B cell (primary cell): ENCODE data around the gene IDH3A. TPM values are rescaled to one million over a fixed set of nuclear protein-coding genes. Genes with fewer than 3 reads are reported as not detected.

Source experiments
- ATAC-seq: fragments of 200-7000 bp; cut with Tn5 transposase; one replicate; pipeline ENCODE4 v1.10.0; 2021; ENCODE audit warnings: low read depth, mild to moderate bottlenecking, moderate number of reproducible peaks, moderate library complexity
- CTCF ChIA-PET: fragments of 350-600 bp; sonication (Branson Sonifier 250); formaldehyde crosslinking; loops from one replicate; lab custom pipeline; 2021; ENCODE audit warnings: antibody characterized with exemption, inconsistent platforms; lab: Charles Lee
- POLR2A ChIA-PET: fragments of 350-600 bp; sonication (Branson Sonifier 250); formaldehyde crosslinking; loops from one replicate; lab custom pipeline; 2021; ENCODE audit warnings: antibody characterized with exemption; lab: Charles Lee
- DNase-seq: peaks from one replicate; pipeline ENCODE4 v3.0.0; 2013
- H2AFZ ChIP-seq: 2 replicates; pipeline ENCODE4 v1.6.1; 2012; ENCODE audit warnings: mild to moderate bottlenecking, low read depth, low read length; ENCODE audit not compliant: insufficient read depth, poor library complexity, severe bottlenecking
- H3K27ac ChIP-seq, 2 donors: 1 replicate in 1 of 2; 2 replicates in 1 of 2; pipeline ENCODE4 v1.5.1; 2012 to 2013; ENCODE audit warnings: low read length in 2 of 2, mild to moderate bottlenecking in 2 of 2, moderate library complexity in 1 of 2
- H3K27me3 ChIP-seq, 4 experiments: fragments of 200-600 bp in 1 of 4; sonication (generic) in 1 of 4; replicated peaks in 1 of 4; 1 replicate in 2 of 4; 2 replicates in 2 of 4; pipeline versions ENCODE4 v1.6.1 to v1.7.0; 2013 to 2016; ENCODE audit warnings: low read length in 3 of 4, mild to moderate bottlenecking in 2 of 4, mixed read lengths in 1 of 4, moderate library complexity in 1 of 4; ENCODE audit not compliant: insufficient read depth in 4 of 4, control insufficient read depth in 3 of 4; ENCODE audit errors: control extremely low read depth in 1 of 4
- H3K36me3 ChIP-seq, 2 experiments: replicated peaks in 1 of 2; 1 replicate in 1 of 2; 2 replicates in 1 of 2; pipeline versions ENCODE4 v1.6.1 to v1.7.1; 2013; ENCODE audit warnings: low read length in 1 of 2; ENCODE audit not compliant: insufficient read depth in 2 of 2, control insufficient read depth in 1 of 2; ENCODE audit errors: control extremely low read depth in 1 of 2, extremely low read depth in 1 of 2
- H3K4me1 ChIP-seq, 2 donors: fragments of 200-600 bp in 1 of 2; sonication (generic) in 1 of 2; 1 replicate in 1 of 2; 2 replicates in 1 of 2; pipeline versions ENCODE4 v1.5.1 to v1.6.1; 2013 to 2017; ENCODE audit warnings: low read length in 2 of 2; ENCODE audit not compliant: control insufficient read depth in 2 of 2, insufficient read depth in 2 of 2
- H3K4me2 ChIP-seq: replicated peaks from 2 replicates; pipeline ENCODE3; 2012; ENCODE audit warnings: mild to moderate bottlenecking, low read depth, low read length; ENCODE audit not compliant: poor library complexity, severe bottlenecking
- H3K4me3 ChIP-seq, 5 experiments: fragments of 200-600 bp in 1 of 5; sonication (generic) in 1 of 5; 1 replicate in 3 of 5; 2 replicates in 2 of 5; pipeline versions ENCODE4 v1.5.1 to v1.7.0; 2011 to 2016; ENCODE audit warnings: low read length in 4 of 5, mild to moderate bottlenecking in 4 of 5, low read depth in 2 of 5, control low read depth in 1 of 5, moderate library complexity in 1 of 5; ENCODE audit not compliant: insufficient read depth in 1 of 5; ENCODE audit errors: control extremely low read depth in 1 of 5, extremely low read depth in 1 of 5
- H3K79me2 ChIP-seq: fragments of 200-600 bp; sonication (generic); one replicate; pipeline ENCODE4 v1.6.0; 2016; ENCODE audit warnings: low read length; ENCODE audit not compliant: control insufficient read depth, insufficient read depth
- H3K9ac ChIP-seq: fragments of 200-600 bp; sonication (generic); 2 replicates; pipeline ENCODE4 v1.6.1; 2017; ENCODE audit warnings: mild to moderate bottlenecking, low read length, moderate library complexity
- H3K9me3 ChIP-seq, 3 donors: one replicate each; pipeline versions ENCODE4 v1.6.1 to v1.7.1; 2013; ENCODE audit warnings: low read length in 2 of 3; ENCODE audit not compliant: control insufficient read depth in 2 of 3, insufficient read depth in 1 of 3; ENCODE audit errors: control extremely low read depth in 1 of 3
- H4K20me1 ChIP-seq: 2 replicates; pipeline ENCODE4 v1.6.0; 2012; ENCODE audit warnings: mild to moderate bottlenecking, low read length; ENCODE audit not compliant: insufficient read depth, control insufficient read depth, poor library complexity, severe bottlenecking
- H3K27ac Mint-ChIP-seq: one replicate; pipeline ENCODE4 v1.8.0; 2021; ENCODE audit warnings: mixed read lengths
- H3K27me3 Mint-ChIP-seq: one replicate; pipeline ENCODE4 v1.8.0; 2021; ENCODE audit warnings: mixed read lengths
- H3K4me1 Mint-ChIP-seq: one replicate; pipeline ENCODE4 v1.8.0; 2021; ENCODE audit warnings: mixed read lengths
- H3K4me3 Mint-ChIP-seq: one replicate; pipeline ENCODE4 v1.8.0; 2021; ENCODE audit warnings: mixed read lengths
- H3K9me3 Mint-ChIP-seq: one replicate; pipeline ENCODE4 v1.8.0; 2022; ENCODE audit warnings: mixed read lengths; ENCODE audit not compliant: insufficient read depth
- CTCF ChIP-seq: fragments of 200-600 bp; IDR thresholded peaks from one replicate; pipeline ENCODE4 v1.8.0; 2022; ENCODE audit warnings: antibody characterized with exemption, mild to moderate bottlenecking
- EZH2 ChIP-seq: IDR thresholded peaks from 2 replicates; pipeline ENCODE4 v1.6.1; 2012; ENCODE audit warnings: borderline replicate concordance, low read depth, mild to moderate bottlenecking, moderate library complexity, low read length; ENCODE audit not compliant: insufficient read depth, poor library complexity, severe bottlenecking
- whole genome bisulfite sequencing: methylation state at CpG from one replicate; pipeline ENCODE4 v1.1.5; 2013; ENCODE audit warnings: missing lambda C conversion rate; ENCODE audit not compliant: insufficient coverage; 5-methylcytosine and 5-hydroxymethylcytosine counted together
- intact Hi-C: fragments of 100-400 bp; cut with micrococcal nuclease; formaldehyde crosslinking; loops from one replicate; pipeline ENCODE4 v1.10.0; 2022
- polyA plus RNA-seq: library from polyadenylated mRNA; depleted of rRNA; stranded (reverse); fragments of >200 nt; gene quantifications from 2 replicates; pipeline ENCODE4 v1.2.3, GENCODE V29; 2012
- total RNA-seq, 2 donors: library from RNA; stranded (reverse); fragments of 120-200 nt in 1 of 2; gene quantifications; 1 replicate in 1 of 2; 2 replicates in 1 of 2; pipeline versions ENCODE4 v1.2.3 to v1.2.4, GENCODE V29; 2013 to 2022

The IDH3A gene
- total and polyA plus RNA-seq, 2 donors (not counting 1 experiment from before 2014, with no cell fraction given): 39.7 to 71.7 TPM

- Mint-ChIP-seq H3K27me3 (peaks cover 9% of the 10 kb centered on the region), H3K4me3 (no peak overlapping the region), H3K4me1 (peaks cover 3% of the 10 kb centered on the region), H3K27ac (no peak overlapping the region), H3K9me3 (no peaks in the 10 kb centered on the region)
- Histone ChIP-seq H3K9ac (no peak overlapping the region), H3K4me3 (no peak overlapping the region), H3K9me3 (no peaks in the 10 kb centered on the region), H3K79me2 (no peaks in the 10 kb centered on the region), H3K4me2 (no peak overlapping the region), H2AFZ (no peak overlapping the region), H3K36me3 (no peaks in the 10 kb centered on the region), H3K27ac (no peak overlapping the region), H4K20me1 (no peaks in the 10 kb centered on the region), H3K27me3 (no peaks in the 10 kb centered on the region), H3K4me1 (no peaks in the 10 kb centered on the region)
- TF ChIP-seq EZH2 (no peak), CTCF (no peak)
- POLR2A ChIA-PET: no interaction called here
- WGBS: no CpG with 5 or more reads among the region's 4 CpGs
- intact Hi-C loops: no loop called here
- DNase-seq: no peak
- no peak for ATAC-seq
- CTCF ChIA-PET: interaction anchor here (0.6 kb wide), 1 partner anchor 15 kb away, joined by 4 read pairs; no protein-coding TSS in a partner anchor
Observed at GRCh38 chr15:78182821-78183220, 33.7 kb downstream of the IDH3A start.

GRCh38 chr15:78192826-78193594 is 43.8 kb downstream of the IDH3A start:
- ATAC-seq (no peak), DNase-seq (no peak)
- Histone ChIP-seq H3K4me2 (no peak overlapping the region), H3K27ac (no peak overlapping the region), H3K4me3 (no peak overlapping the region), H3K9ac (no peak overlapping the region), H4K20me1 (no peaks in the 10 kb centered on the region), H3K4me1 (no peaks in the 10 kb centered on the region), H2AFZ (no peak overlapping the region), H3K79me2 (no peaks in the 10 kb centered on the region), H3K36me3 (no peaks in the 10 kb centered on the region), H3K27me3 (no peaks in the 10 kb centered on the region), H3K9me3 (no peaks in the 10 kb centered on the region)
- POLR2A ChIA-PET: interaction anchor here (1.1 kb wide), 1 partner anchor 38 kb away, joined by 4 read pairs; no protein-coding TSS in a partner anchor
- 100% methylated on average over 3 of the region's 10 CpGs for WGBS
- Mint-ChIP-seq H3K9me3 (peaks cover 2% of the 10 kb centered on the region), H3K27me3 (no peaks in the 10 kb centered on the region), H3K4me3 (no peak overlapping the region), H3K27ac (no peak overlapping the region), H3K4me1 (peaks cover 2% of the 10 kb centered on the region)
- intact Hi-C loops: no loop called here
- CTCF ChIA-PET: interaction anchor here (0.6 to 16.6 kb wide), 8 partner anchors 18 to 233 kb away, joined by 3 to 394 read pairs (median 41); partner anchors contain the start of genes CIB2 and IDH3A
- no peak for TF ChIP-seq CTCF
- TF ChIP-seq EZH2: no peak
